PC-3 (cell line): Measurements from ENCODE around the gene RAD23A. TPM values are rescaled to one million over a fixed set of nuclear protein-coding genes. Genes with fewer than 3 reads are reported as not detected.
A peak's percentile ranks its signal among the peaks of the same experiment; 100 is the strongest.

Source experiments
- ATAC-seq: fragments of 200-7000 bp; cut with Tn5 transposase; 2 replicates; pipeline ENCODE4 v1.9.1; 2020; ENCODE audit warnings: mild to moderate bottlenecking, moderate library complexity
- BruUV-seq: library from RNA; stranded (reverse); fragments of 400-500 nt; replicated peaks from 2 replicates; lab custom pipeline; 2021; lab: Mats Ljungman, UMichigan
- CTCF ChIA-PET: fragments of 300-600 bp; sonication (Branson Sonifier 250); formaldehyde crosslinking; loops from one replicate; lab custom pipeline; 2022; ENCODE audit warnings: antibody characterized with exemption; lab: Charles Lee
- POLR2A ChIA-PET: fragments of 300-600 bp; sonication (Branson Sonifier 250); formaldehyde crosslinking; loops from one replicate; lab custom pipeline; 2022; ENCODE audit warnings: antibody characterized with exemption; ENCODE audit not compliant: unreplicated experiment; lab: Charles Lee
- DNase-seq: peaks from one replicate; pipeline ENCODE4 v3.0.0-alpha.2; 2015
- H2AFZ ChIP-seq: fragments of 300-600 bp; sonication (generic); 2 replicates; pipeline ENCODE4 v1.6.0; 2016; ENCODE audit warnings: antibody characterized with exemption, low read length
- H3F3A ChIP-seq: fragments of 300-600 bp; sonication (generic); one replicate; pipeline ENCODE4 v1.6.0; 2017; ENCODE audit warnings: antibody characterized with exemption, low read length, control low read depth, mild to moderate bottlenecking; ENCODE audit not compliant: unreplicated experiment
- H3K27ac ChIP-seq: fragments of 300-600 bp; sonication (generic); 2 replicates; pipeline ENCODE4 v1.5.1; 2016; ENCODE audit warnings: mild to moderate bottlenecking, low read length
- H3K27me3 ChIP-seq: fragments of 300-600 bp; sonication (generic); 2 replicates; pipeline ENCODE4 v1.6.1; 2016; ENCODE audit warnings: low read length, mixed read lengths
- H3K36me3 ChIP-seq: fragments of 300-600 bp; sonication (generic); 2 replicates; pipeline ENCODE4 v1.6.1; 2016; ENCODE audit warnings: low read depth, mixed run types, low read length, mixed read lengths
- H3K4me1 ChIP-seq: fragments of 300-600 bp; sonication (generic); 2 replicates; pipeline ENCODE4 v1.5.1; 2016; ENCODE audit warnings: low read length; ENCODE audit not compliant: insufficient read depth
- H3K4me2 ChIP-seq: fragments of 300-600 bp; sonication (generic); 2 replicates; pipeline ENCODE4 v1.6.0; 2016; ENCODE audit warnings: low read length
- H3K4me3 ChIP-seq: fragments of 300-600 bp; sonication (generic); 2 replicates; pipeline ENCODE4 v1.5.1; 2016; ENCODE audit warnings: mild to moderate bottlenecking, low read length, mixed read lengths
- H3K79me2 ChIP-seq: fragments of 300-600 bp; sonication (generic); 2 replicates; pipeline ENCODE4 v1.6.1; 2017; ENCODE audit warnings: low read length, mixed read lengths
- H3K9ac ChIP-seq: fragments of 300-600 bp; sonication (generic); 2 replicates; pipeline ENCODE4 v1.6.0; 2016; ENCODE audit warnings: mild to moderate bottlenecking, low read length
- H3K9me2 ChIP-seq: fragments of 300-600 bp; sonication (generic); replicated peaks from 2 replicates; pipeline ENCODE4 v1.6.1; 2016; ENCODE audit warnings: mixed run types, low read length, mixed read lengths
- H3K9me3 ChIP-seq: fragments of 300-600 bp; sonication (generic); 2 replicates; pipeline ENCODE4 v1.6.1; 2016; ENCODE audit warnings: low read length, mixed read lengths
- H4K20me1 ChIP-seq: fragments of 300-600 bp; sonication (generic); 2 replicates; pipeline ENCODE4 v1.6.1; 2016; ENCODE audit warnings: low read length, mixed read lengths
- CTCF ChIP-seq: fragments of 300-600 bp; sonication (generic); conservative IDR thresholded peaks from 2 replicates; pipeline ENCODE4 v1.5.1; 2017; ENCODE audit warnings: antibody characterized with exemption, low read depth, mild to moderate bottlenecking, low read length
- EZH2 ChIP-seq: fragments of 300-600 bp; sonication (generic); IDR thresholded peaks from one replicate; pipeline ENCODE4 v1.6.1; 2017; ENCODE audit warnings: antibody characterized with exemption, mild to moderate bottlenecking, low read length; ENCODE audit not compliant: unreplicated experiment
- EZH2phosphoT487 ChIP-seq: fragments of 300-600 bp; sonication (generic); IDR thresholded peaks from 2 replicates; pipeline ENCODE4 v1.6.1; 2018; ENCODE audit warnings: mild to moderate bottlenecking, antibody characterized with exemption, low read length, borderline replicate concordance
- intact Hi-C: fragments of 100-400 bp; cut with micrococcal nuclease; formaldehyde crosslinking; loops from 2 replicates; pipeline ENCODE4 v1.9.0; 2023
- total RNA-seq: library from RNA; depleted of rRNA; stranded (reverse); fragments of >200 nt; gene quantifications from 2 replicates; pipeline ENCODE4 v1.2.3, GENCODE V29; 2014

The RAD23A gene
- total RNA-seq, 1 experiment from 2014 or later, result 418 TPM

- Histone ChIP-seq H3K36me3 (peaks cover 34% of the 10 kb centered on the region), H3K9me2 (no peaks in the 10 kb centered on the region), H3K27ac (peak overlapping the region; percentile 58), H4K20me1 (0 out of 2 replicates have a peak, but pooled peaks cover 4% of the 10 kb centered on the region), H3K9ac (peak overlapping the region; percentile 96), H3F3A (no peaks in the 10 kb centered on the region), H3K4me2 (peak overlapping the region; percentile 84), H2AFZ (peak overlapping the region; percentile 98), H3K9me3 (no peaks in the 10 kb centered on the region), H3K4me3 (peak overlapping the region; percentile 96), H3K27me3 (no peaks in the 10 kb centered on the region), H3K79me2 (peaks cover 46% of the 10 kb centered on the region), H3K4me1 (peaks cover 18% of the 10 kb centered on the region)
- intact Hi-C loops, result no loop called here
- CTCF ChIA-PET, result no interaction called here
- TF ChIP-seq EZH2phosphoT487 (no peak), EZH2 (no peak), CTCF (no peak)
- peak; percentile 22 for DNase-seq
- no TSS peak for BruUV-seq
- peak; percentile 3 for ATAC-seq
- POLR2A ChIA-PET, result interaction anchor here (0.5 to 0.6 kb wide), 2 partner anchors 142 to 217 kb away, joined by 3 to 13 read pairs; no protein-coding TSS in a partner anchor
Measured at GRCh38 chr19:12932392-12933286, 13.0 kb upstream of the RAD23A start.

- H3K4me3 ChIP-seq, result peak within 1 kb of the TSS; percentile 96
- no peaks in the 10 kb centered on the region for H3F3A ChIP-seq
- DNase-seq (peak; percentile 95), ATAC-seq (peak; percentile 66)
- no peaks in the 10 kb centered on the region for H3K9me3 ChIP-seq
- no peaks in the 10 kb centered on the region for H3K9me2 ChIP-seq
- peaks cover 23% of the 10 kb centered on the region for H3K4me1 ChIP-seq
- 0 out of 2 replicates have a peak, but pooled peaks cover 4% of the 10 kb centered on the region for H4K20me1 ChIP-seq
- ChIA-PET CTCF (no interaction called here), POLR2A (interaction anchor here (0.5 to 0.6 kb wide), 2 partner anchors 143 to 216 kb away, joined by 3 to 13 read pairs; no protein-coding TSS in a partner anchor)
- peaks cover 47% of the 10 kb centered on the region for H3K79me2 ChIP-seq
- intact Hi-C loops, result no loop called here
- peak within 1 kb of the TSS; percentile 98 for H2AFZ ChIP-seq
- TF ChIP-seq CTCF (no peak), EZH2 (no peak), EZH2phosphoT487 (no peak)
- H3K4me2 ChIP-seq, result peak within 1 kb of the TSS; percentile 84
- peak within 1 kb of the TSS; percentile 58 for H3K27ac ChIP-seq
- TSS peak; percentile 67 for BruUV-seq
- peaks cover 28% of the 10 kb centered on the region for H3K36me3 ChIP-seq
- peak within 1 kb of the TSS; percentile 96 for H3K9ac ChIP-seq
- H3K27me3 ChIP-seq, result no peaks in the 10 kb centered on the region
Measured at GRCh38 chr19:12933287-12934072, 12.2 kb upstream of the RAD23A start, which contains the start of gene FARSA. TSS of gene FARSA (minus strand) at chr19:12933711. CDS start at chr19:12933696, 15 bp downstream.
